NCI-H2196 treated with DMSO at 0.1 percent for 48 hours (cell line): ENCODE measurements around the gene GIMAP4.
"Not testable (repeated sequence)": the region's sequence is repeated elsewhere in the genome, so short reads cannot be mapped to it uniquely, and the experiment has no call there.

ENCODE experiments used
- DNase-seq: peaks from one replicate; lab custom pipeline; 2025; ENCODE audit not compliant: unreplicated experiment; lab: John Stamatoyannopoulos, UW

GIMAP4 gene

GRCh38 chr7:150567169-150567568 is at the start of gene GIMAP4:
Gene GIMAP4 (plus strand): TSS chr7:150567390. CDS start chr7:150569902, 2,512 bp downstream.
- DNase-seq = no peak

DNA sequence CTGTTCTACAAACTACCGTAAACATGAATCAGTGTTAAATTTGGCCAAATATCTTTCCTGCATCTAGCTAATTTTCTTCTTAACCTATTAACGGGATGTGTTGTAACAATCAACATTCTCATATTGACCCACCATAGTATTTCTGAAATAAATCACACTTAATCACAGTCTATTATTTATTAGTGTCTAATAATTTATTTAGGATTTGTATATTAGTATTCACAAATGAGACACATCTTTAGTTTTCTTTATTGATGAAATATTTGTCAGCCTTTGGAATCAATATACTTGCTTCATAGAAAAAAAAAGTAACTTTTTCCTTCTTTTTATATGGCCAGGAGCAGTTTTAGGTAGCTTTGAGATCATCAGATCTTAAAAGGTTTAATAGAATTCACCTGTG is 47.9 kb upstream of the GIMAP4 start:
- no peak for DNase-seq

- no peak for DNase-seq
Observed at GRCh38 chr7:150520145-150520544, 47.0 kb upstream of the GIMAP4 start.

DNA sequence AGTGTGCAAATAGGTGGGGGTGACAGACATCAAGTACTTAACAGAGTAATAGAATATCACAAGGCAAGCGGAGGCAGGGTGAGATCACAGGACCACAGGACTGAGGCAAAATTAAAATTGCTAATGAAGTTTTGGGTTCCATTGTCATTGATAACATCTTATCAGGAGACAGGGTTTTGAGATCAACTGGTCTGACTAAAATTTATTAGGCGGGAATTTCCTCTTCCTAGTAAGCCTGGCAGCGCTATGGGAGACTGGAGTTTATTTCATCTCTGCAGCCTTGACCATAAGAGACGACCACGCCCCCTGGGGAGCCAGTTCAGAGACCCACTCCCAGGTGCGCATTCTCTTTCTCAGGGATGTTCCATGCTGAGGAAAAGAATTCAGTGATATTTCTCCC is 44.3 kb upstream of the GIMAP4 start:
- not testable (repeated sequence) for DNase-seq

- no peak for DNase-seq
Observed at GRCh38 chr7:150524018-150524417, 43.2 kb upstream of the GIMAP4 start.

- no peak for DNase-seq
Observed at GRCh38 chr7:150531704-150532103, 35.5 kb upstream of the GIMAP4 start.

GRCh38 chr7:150538259-150538658 is 28.9 kb upstream of the GIMAP4 start:
- DNase-seq = no peak

DNA sequence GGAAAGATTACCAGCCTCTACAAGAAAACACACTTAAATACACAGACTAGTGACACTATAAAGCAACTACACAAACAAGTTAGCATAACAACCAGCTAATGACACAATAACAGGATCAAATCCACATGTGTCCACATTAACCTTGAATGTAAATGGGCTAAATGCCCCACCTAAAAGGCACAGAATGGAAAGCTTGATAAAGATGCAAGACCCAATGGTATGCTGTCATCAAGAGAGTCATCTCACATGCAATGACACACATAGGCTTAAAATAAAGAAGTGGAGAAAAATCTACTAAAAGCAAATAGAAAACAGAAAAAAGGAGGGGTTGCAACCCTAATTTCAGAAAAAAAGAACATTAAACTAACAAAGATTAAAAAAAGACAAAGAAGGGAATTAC is 14.0 kb upstream of the GIMAP4 start:
- no peak for DNase-seq

GRCh38 chr7:150556521-150557138 is 10.6 kb upstream of the GIMAP4 start:
- no peak for DNase-seq

DNA sequence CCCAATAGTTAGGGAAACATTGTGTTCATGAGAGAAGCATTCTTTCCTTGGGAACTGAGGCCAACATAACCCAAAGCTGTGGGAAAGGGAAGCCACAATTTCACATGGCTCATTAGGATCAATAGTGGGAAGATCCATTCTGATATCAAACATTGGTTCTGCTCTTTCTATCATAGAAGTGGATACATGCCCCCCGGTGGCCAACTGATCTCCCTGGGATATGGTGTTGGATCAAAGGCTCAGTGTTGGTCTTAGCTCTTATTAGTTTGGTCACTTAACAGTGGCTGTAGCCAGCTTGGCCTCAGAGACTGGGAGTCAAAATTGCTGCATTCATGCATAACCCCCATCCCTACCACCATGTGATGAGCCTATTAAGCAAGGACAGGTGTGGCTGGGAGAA is 6.7 kb upstream of the GIMAP4 start:
- no peak for DNase-seq

GRCh38 chr7:150562919-150563318 is 4.3 kb upstream of the GIMAP4 start:
- DNase-seq = no peak

- DNase-seq = no peak
Observed at GRCh38 chr7:150564006-150564405, 3.2 kb upstream of the GIMAP4 start.

DNA sequence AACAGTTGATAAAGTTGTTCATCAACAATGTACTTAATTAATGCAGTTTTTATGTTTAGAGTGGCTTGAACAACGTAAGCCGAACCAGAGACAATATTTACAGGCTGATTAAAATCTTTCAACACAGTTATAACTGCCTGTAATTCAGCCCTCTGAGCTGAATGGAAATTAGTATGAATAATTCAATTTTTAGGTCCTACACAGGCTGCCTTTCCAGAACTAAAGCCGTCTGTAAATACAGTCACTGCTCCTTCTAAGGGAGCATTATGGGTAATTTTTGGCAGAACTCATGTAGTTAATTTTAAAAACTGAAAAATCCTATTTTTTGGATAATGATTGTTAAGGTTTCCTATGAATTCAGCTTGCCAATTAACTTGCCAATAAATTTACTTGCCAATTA is 2.6 kb upstream of the GIMAP4 start:
- DNase-seq = no peak

DNA sequence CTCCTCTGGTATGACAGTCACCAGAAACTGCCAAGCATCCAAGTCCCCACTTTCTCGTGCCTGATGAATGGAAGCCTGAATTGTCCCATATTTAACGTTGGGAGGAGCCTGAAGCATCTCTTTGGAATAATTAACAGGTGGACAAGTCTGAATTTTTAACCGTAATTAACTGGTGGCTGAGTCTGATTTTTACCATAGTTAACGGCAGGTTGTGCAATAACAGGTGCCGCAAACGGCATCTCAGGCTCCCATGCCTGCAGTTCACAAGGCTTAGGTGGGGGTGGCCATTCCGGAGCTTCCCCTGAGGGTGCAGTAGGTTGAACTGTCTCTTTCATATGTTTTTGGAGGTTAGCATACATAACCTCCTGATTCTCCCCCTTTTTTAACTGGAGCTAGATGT is 2.0 kb upstream of the GIMAP4 start:
- no peak for DNase-seq

- no peak for DNase-seq
Observed at GRCh38 chr7:150566123-150566522, 1.1 kb upstream of the GIMAP4 start.

DNA sequence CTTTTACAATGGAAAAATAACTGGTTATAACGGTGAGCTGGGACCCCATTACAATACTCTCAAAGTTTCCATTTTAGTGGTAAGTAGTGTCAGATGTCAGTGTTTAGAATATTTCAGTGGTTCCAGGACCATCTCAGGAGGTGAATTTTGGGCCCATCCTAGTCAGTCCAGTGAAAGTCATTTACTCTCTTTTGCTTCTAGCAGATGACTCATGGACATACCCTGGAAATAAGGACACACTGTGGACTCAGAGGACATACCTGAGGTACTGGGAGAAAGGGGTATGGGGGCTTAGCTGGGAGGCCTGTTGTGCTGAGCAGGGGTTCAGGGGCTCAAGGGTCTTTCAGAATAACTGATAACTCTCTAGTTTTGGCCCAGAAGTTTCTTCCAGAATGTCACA is 618 bp upstream of the GIMAP4 start:
- DNase-seq = no peak

- no peak for DNase-seq
Observed at GRCh38 chr7:150567871-150568301, 696 bp downstream of the GIMAP4 start.

DNA sequence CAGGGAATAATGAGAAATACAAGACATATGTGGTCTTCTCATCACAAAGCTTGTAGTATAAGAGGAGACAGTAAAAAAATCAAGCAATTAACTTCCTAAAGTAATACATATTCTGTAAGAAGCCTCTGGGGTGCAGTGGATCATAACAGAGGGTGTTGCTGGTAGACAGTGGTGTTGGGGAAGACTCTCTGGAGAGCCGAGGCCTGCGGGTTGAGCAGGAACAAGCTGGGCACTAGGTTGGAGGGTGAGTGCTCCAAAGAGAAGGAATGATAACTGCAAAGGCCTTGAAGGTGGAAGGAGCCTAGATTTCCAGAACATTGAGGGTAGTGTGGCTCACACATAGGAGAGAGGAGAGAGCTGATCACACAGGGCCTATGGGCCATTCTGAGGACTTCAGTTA is 1.5 kb downstream of the GIMAP4 start:
- no peak for DNase-seq

- no peak for DNase-seq
Observed at GRCh38 chr7:150569245-150569955, 2.2 kb downstream of the GIMAP4 start.

DNA sequence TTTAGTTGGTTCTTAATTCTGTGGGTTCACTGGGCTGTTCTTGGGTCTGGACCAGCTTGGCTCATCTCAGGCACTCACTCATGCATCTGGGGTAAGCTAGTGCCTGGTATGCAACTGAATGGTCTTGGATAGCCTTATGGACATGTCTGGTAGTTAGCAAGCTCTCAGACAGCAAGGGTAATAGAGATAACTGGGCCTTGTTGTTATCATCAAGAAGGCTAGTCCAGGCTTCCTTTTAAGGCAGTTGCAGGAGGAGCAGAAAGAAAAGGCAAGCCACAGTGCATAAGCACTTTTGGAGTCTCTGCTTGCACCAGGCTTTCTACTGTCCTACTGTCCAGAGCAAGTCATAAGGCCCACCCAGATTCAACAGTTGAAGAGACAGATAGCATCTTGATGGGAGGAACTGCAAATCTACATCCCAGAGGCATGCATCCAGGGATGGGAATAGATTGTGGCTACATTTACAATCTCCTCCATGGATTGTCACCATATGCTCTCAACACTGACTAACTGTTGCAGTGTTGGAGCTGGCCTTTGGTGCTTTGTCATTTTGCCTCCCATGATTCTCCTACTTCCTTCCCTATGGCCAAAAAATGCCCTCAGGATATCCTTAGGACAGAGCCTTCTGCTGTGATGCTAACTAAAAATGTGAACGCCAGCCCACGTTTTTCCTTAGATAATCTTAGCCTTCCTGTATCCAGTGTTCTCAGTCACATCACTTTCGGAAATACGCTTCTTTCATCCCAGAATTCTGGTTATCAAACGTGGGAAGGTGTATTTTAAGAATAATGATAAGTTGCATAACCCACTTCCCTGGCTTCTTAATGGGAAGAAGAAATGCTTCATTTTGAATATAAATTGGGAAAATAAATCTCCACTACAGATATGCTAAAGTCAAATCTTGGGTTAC is 3.6 kb downstream of the GIMAP4 start:
- no peak for DNase-seq

- no peak for DNase-seq
Observed at GRCh38 chr7:150572496-150572895, 5.3 kb downstream of the GIMAP4 start.
